Lung (tissue), 12 donors: ENCODE measurements around the gene E2F2. TPM values are rescaled to one million over a fixed set of nuclear protein-coding genes. Genes with fewer than 3 reads are reported as not detected.

Experiments
- ATAC-seq: fragments of 200-7000 bp; cut with Tn5 transposase; one replicate; pipeline ENCODE4 v1.9.1; 2020; ENCODE audit warnings: moderate number of reproducible peaks; ENCODE audit not compliant: insufficient read depth, low FRiP score
- DNase-seq, 3 donors: peaks; one replicate each; pipeline ENCODE4 v3.0.0-alpha.2; 2013 to 2017
- H3K27ac ChIP-seq, 2 donors: one replicate each; pipeline ENCODE4 v1.5.1; 2013; ENCODE audit warnings: mild to moderate bottlenecking in 2 of 2, moderate library complexity in 2 of 2, control low read depth in 1 of 2, inconsistent platforms in 1 of 2, low read depth in 1 of 2, low read length in 1 of 2
- H3K27me3 ChIP-seq, 3 donors: one replicate each; pipeline ENCODE4 v1.5.1; 2013; ENCODE audit warnings: low read length in 2 of 3; ENCODE audit not compliant: control insufficient read depth in 3 of 3, insufficient read depth in 3 of 3
- H3K36me3 ChIP-seq, 4 donors: one replicate each; pipeline ENCODE4 v1.5.1; 2013; ENCODE audit warnings: low read length in 4 of 4, mild to moderate bottlenecking in 1 of 4, moderate library complexity in 1 of 4; ENCODE audit not compliant: control insufficient read depth in 4 of 4, insufficient read depth in 4 of 4
- H3K4me1 ChIP-seq, 5 donors: one replicate each; pipeline ENCODE4 v1.5.1; 2013; ENCODE audit warnings: low read length in 5 of 5, mild to moderate bottlenecking in 2 of 5, moderate library complexity in 1 of 5; ENCODE audit not compliant: control insufficient read depth in 5 of 5, insufficient read depth in 5 of 5
- H3K4me3 ChIP-seq: one replicate; pipeline ENCODE4 v1.5.1; 2013; ENCODE audit warnings: mild to moderate bottlenecking, control low read depth, moderate library complexity
- H3K9ac ChIP-seq, 2 donors: one replicate each; pipeline ENCODE4 v1.5.1; 2013; ENCODE audit warnings: low read length in 2 of 2, control low read depth in 1 of 2; ENCODE audit not compliant: insufficient read depth in 1 of 2
- H3K9me3 ChIP-seq, 4 donors: one replicate each; pipeline ENCODE4 v1.5.1; 2013; ENCODE audit warnings: low read length in 3 of 4, mild to moderate bottlenecking in 1 of 4, moderate library complexity in 1 of 4; ENCODE audit not compliant: control insufficient read depth in 4 of 4, insufficient read depth in 3 of 4
- WGBS, 2 donors: extraction: QIAGEN DNeasy Blood & Tissue Kit; methylation state at CpG; one replicate each; pipeline ENCODE4 v1.1.7; 2013; 5-methylcytosine and 5-hydroxymethylcytosine counted together
- polyA plus RNA-seq, 2 donors: library from polyadenylated mRNA; stranded (reverse); fragments of 200-250 nt; gene quantifications; one replicate each; pipeline ENCODE4 v1.2.1, GENCODE V29; 2013
- total RNA-seq, 2 donors: library from RNA; depleted of rRNA in 1 of 2; stranded (reverse); fragments of >200 nt in 1 of 2; gene quantifications; one replicate each; pipeline ENCODE4 v1.2.1, GENCODE V29; 2014 to 2021
- TF ChIP-seq, protein P1 (sequence below): IDR thresholded peaks from 2 replicates; pipeline ENCODE4 v1.5.1; 2012; ENCODE audit warnings: mild to moderate bottlenecking; ENCODE audit errors: control extremely low read depth, extremely low read depth
- donor health status: control.
- donor health status: control.
- donor health status: Bipolar disorder and iron deficiency.
- donor health status: healthy.
- donor health status: DM: yes; HTN: yes; CAD: no.

The E2F2 gene
- total and polyA plus RNA-seq, 4 donors = 0.83 to 4.9 (median 1.5) TPM

DNA sequence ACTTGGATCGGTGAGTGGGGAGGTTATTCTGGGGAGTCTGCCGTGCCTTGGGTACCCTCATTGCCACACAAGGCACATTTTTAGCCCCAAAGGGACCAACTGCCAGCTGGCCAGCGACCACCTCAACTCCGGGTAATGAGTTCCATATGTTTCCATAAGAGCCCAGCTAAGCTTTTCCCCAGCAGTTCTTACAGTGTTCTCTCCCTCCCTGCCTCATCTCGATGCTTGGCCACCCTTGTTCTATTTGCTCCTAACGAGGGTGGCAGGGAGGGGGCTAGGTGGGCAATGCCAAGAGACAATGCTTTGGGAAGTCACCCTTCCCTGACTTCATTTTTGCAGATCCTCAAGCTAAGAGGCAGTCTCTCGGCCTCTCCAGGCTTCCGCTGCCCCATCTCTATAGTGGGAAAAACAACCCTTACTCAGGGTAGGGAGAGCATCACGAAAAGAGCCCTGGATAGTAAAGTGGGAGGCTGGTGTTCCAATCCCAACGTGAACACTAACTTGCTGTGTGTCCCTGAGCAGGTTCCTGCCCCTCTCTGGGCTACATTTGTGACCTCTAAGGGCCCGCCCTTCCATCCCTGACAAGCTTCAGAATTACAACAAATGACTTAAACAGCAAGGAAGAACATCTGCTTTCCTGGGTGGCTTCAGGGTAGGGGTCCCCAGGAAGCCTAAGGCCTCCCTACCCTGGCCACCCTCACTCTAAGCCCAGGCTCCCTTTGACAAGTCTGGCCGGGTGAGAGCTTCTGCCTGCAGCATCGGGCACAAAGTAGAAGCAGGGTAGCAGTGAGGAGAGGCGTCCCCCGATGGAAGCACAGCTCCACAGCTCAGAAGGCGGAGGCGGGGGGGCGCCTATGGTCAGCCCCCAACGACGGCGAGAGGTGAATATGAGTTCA lies 22.4 kb upstream of the E2F2 start:
- no peaks in the 10 kb centered on the region for H3K27me3 ChIP-seq
- H3K4me3 ChIP-seq = no peak overlapping the region
- H3K9ac ChIP-seq = no peak overlapping the region
- H3K9me3 ChIP-seq = no peaks in the 10 kb centered on the region
- peak overlapping the region; percentile 84 to 97 for H3K27ac ChIP-seq
- 64 to 68% methylated on average over 21 of the region's 21 CpGs for WGBS, 2 donors
- DNase-seq (peak; percentile 62 to 68 (median 64)), ATAC-seq (no peak)
- H3K36me3 ChIP-seq = peaks cover 0 to 13% (median 4%) of the 10 kb centered on the region in 4 donors
- H3K4me1 ChIP-seq = peaks cover 0 to 61% (median 24%) of the 10 kb centered on the region in 5 donors
- TF ChIP-seq, protein P1, sequence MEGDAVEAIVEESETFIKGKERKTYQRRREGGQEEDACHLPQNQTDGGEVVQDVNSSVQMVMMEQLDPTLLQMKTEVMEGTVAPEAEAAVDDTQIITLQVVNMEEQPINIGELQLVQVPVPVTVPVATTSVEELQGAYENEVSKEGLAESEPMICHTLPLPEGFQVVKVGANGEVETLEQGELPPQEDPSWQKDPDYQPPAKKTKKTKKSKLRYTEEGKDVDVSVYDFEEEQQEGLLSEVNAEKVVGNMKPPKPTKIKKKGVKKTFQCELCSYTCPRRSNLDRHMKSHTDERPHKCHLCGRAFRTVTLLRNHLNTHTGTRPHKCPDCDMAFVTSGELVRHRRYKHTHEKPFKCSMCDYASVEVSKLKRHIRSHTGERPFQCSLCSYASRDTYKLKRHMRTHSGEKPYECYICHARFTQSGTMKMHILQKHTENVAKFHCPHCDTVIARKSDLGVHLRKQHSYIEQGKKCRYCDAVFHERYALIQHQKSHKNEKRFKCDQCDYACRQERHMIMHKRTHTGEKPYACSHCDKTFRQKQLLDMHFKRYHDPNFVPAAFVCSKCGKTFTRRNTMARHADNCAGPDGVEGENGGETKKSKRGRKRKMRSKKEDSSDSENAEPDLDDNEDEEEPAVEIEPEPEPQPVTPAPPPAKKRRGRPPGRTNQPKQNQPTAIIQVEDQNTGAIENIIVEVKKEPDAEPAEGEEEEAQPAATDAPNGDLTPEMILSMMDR = no peak

DNA sequence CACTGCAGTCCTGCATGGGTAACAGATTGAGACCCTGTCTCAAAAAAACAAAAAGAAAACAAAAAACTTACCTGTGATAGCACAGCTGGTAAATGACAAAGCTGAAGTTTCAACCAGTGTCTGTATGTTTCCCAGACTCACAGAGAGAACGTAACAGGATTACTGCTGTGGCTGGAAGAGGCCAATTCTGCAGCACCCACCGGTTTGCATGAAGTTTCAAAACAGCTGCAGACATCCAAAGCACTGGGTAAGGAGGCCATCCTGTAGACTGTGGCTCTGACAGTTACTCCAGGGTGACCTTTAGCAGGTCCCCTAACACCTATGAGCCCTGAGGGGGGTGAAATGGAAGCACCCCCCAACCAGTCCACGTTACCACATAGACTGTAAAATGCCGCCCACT lies 20.8 kb upstream of the E2F2 start:
- TF ChIP-seq, protein P1 = no peak
- Histone ChIP-seq H3K27me3 (no peaks in the 10 kb centered on the region), H3K36me3 (no peaks in the 10 kb centered on the region), H3K9me3 (no peaks in the 10 kb centered on the region), H3K4me1 (peaks cover 0 to 53% (median 21%) of the 10 kb centered on the region in 5 donors), H3K4me3 (no peak overlapping the region), H3K27ac (peak overlapping the region in 1 of 2 donors; percentile 2), H3K9ac (no peak overlapping the region)
- ATAC-seq (no peak), DNase-seq (no peak)
- 84 to 89% methylated on average over 4 of the region's 4 CpGs for WGBS, 2 donors

DNA sequence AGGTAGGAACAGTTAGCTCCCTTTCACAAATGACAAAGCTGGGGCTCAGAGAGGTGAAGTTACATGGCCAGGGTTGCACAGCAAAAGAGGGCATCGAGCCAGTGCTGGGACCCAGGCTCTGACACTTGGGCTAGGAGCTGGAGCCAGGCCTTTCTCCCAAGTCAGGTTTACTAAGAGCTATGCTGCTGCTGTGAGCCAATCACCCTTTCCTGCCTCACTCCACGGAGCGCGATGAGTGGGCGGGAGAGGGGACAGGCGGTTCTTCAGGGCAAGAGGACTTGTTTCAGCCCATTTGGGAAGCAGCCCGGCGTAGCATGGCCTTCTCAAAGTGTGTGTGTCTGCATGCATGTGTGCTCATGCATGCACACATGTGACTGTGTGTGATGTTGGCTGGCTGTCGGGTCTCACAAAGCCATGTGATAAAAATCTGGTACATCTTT lies 17.7 kb upstream of the E2F2 start:
- H3K27ac ChIP-seq = peak overlapping the region in 1 of 2 donors; percentile 57
- WGBS, 2 donors = 50 to 69% methylated on average over 9 of the region's 9 CpGs

More for the DNA sequence above, 17.7 kb upstream of the E2F2 start:
- TF ChIP-seq, protein P1 = no peak
- no peak overlapping the region for H3K4me3 ChIP-seq
- no peaks in the 10 kb centered on the region for H3K9me3 ChIP-seq
- ATAC-seq (no peak), DNase-seq (peak; percentile 69 to 87 (median 70))
- H3K4me1 ChIP-seq = peaks cover 0 to 33% (median 4%) of the 10 kb centered on the region in 5 donors
- no peaks in the 10 kb centered on the region for H3K36me3 ChIP-seq
- no peaks in the 10 kb centered on the region for H3K27me3 ChIP-seq
- H3K9ac ChIP-seq = no peak overlapping the region
